ENCODE data around the gene VIT.

Gene VIT

GRCh38 chr2:36834203-36834602 lies 137.7 kb downstream of the VIT start:
- H3K36me3 ChIP-seq (ENCODE audit: insufficient read depth, low read length) = no peaks in the 10 kb centered on the region
- TF ChIP-seq CTCF (conservative IDR thresholded peaks at IDR 0.05; ENCODE audit: low read length) = no peak
- TF ChIP-seq EZH2phosphoT487 (IDR thresholded peaks at IDR 0.05; ENCODE audit: borderline replicate concordance) = no peak
- no peak overlapping the region for H2AFZ ChIP-seq (ENCODE audit: low read length)
- H3K9me3 ChIP-seq (ENCODE audit: insufficient read depth, low read depth, low read length) = no peaks in the 10 kb centered on the region
- H3K9ac ChIP-seq (ENCODE audit: low read depth, low read length, poor library complexity, severe bottlenecking) = no peak overlapping the region
- H3K79me2 ChIP-seq (ENCODE audit: insufficient read depth, low read length) = no peaks in the 10 kb centered on the region
- no peaks in the 10 kb centered on the region for H3K27me3 ChIP-seq (ENCODE audit: insufficient read depth, low read length, poor library complexity, severe bottlenecking)
- no peak overlapping the region for H3K4me2 ChIP-seq (ENCODE audit: low read depth, low read length, poor library complexity, severe bottlenecking)
- peaks cover 4% of the 10 kb centered on the region for H3K4me1 ChIP-seq (ENCODE audit: insufficient read depth, low read length, poor library complexity, severe bottlenecking)
- no peaks in the 10 kb centered on the region for H4K20me1 ChIP-seq (ENCODE audit: insufficient read depth, low read length, poor library complexity, severe bottlenecking)
- no peaks in the 10 kb centered on the region for H3K9me2 ChIP-seq (replicated peaks; ENCODE audit: low read depth, low read length)
- H3K4me3 ChIP-seq (ENCODE audit: low read length, poor library complexity, severe bottlenecking) = no peak overlapping the region
- H3F3A ChIP-seq (ENCODE audit: low read depth) = no peaks in the 10 kb centered on the region

GRCh38 chr2:36834731-36835524 lies 138.4 kb downstream of the VIT start:
- Histone ChIP-seq H3K4me2 (ENCODE audit: low read depth, low read length, poor library complexity, severe bottlenecking) (no peak overlapping the region), H3K27me3 (ENCODE audit: insufficient read depth, low read length, poor library complexity, severe bottlenecking) (no peaks in the 10 kb centered on the region), H3F3A (ENCODE audit: low read depth) (no peaks in the 10 kb centered on the region), H3K9me3 (ENCODE audit: insufficient read depth, low read depth, low read length) (no peaks in the 10 kb centered on the region), H3K79me2 (ENCODE audit: insufficient read depth, low read length) (no peaks in the 10 kb centered on the region), H3K4me3 (ENCODE audit: low read length, poor library complexity, severe bottlenecking) (no peak overlapping the region), H3K9me2 (replicated peaks; ENCODE audit: low read depth, low read length) (no peaks in the 10 kb centered on the region), H4K20me1 (ENCODE audit: insufficient read depth, low read length, poor library complexity, severe bottlenecking) (no peaks in the 10 kb centered on the region), H2AFZ (ENCODE audit: low read length) (no peak overlapping the region), H3K36me3 (ENCODE audit: insufficient read depth, low read length) (no peaks in the 10 kb centered on the region), H3K4me1 (ENCODE audit: insufficient read depth, low read length, poor library complexity, severe bottlenecking) (peaks cover 4% of the 10 kb centered on the region), H3K9ac (ENCODE audit: low read depth, low read length, poor library complexity, severe bottlenecking) (no peak overlapping the region)
- TF ChIP-seq CTCF (conservative IDR thresholded peaks at IDR 0.05; ENCODE audit: low read length) = no peak
- TF ChIP-seq EZH2phosphoT487 (IDR thresholded peaks at IDR 0.05; ENCODE audit: borderline replicate concordance) = no peak

GRCh38 chr2:36839976-36840617 lies 143.6 kb downstream of the VIT start:
- H3K4me2 ChIP-seq (ENCODE audit: low read depth, low read length, poor library complexity, severe bottlenecking) = no peak overlapping the region
- H3K4me1 ChIP-seq (ENCODE audit: insufficient read depth, low read length, poor library complexity, severe bottlenecking) = peaks cover 4% of the 10 kb centered on the region
- H3K27me3 ChIP-seq (ENCODE audit: insufficient read depth, low read length, poor library complexity, severe bottlenecking) = no peaks in the 10 kb centered on the region
- no peaks in the 10 kb centered on the region for H3K79me2 ChIP-seq (ENCODE audit: insufficient read depth, low read length)
- no peaks in the 10 kb centered on the region for H3K9me2 ChIP-seq (replicated peaks; ENCODE audit: low read depth, low read length)
- H3K36me3 ChIP-seq (ENCODE audit: insufficient read depth, low read length) = no peaks in the 10 kb centered on the region; the same call in 1 of the 2 replicates
- no peaks in the 10 kb centered on the region for H3F3A ChIP-seq (ENCODE audit: low read depth)
- no peaks in the 10 kb centered on the region for H3K9me3 ChIP-seq (ENCODE audit: insufficient read depth, low read depth, low read length)
- TF ChIP-seq CTCF (conservative IDR thresholded peaks at IDR 0.05; ENCODE audit: low read length) (no peak), EZH2phosphoT487 (IDR thresholded peaks at IDR 0.05; ENCODE audit: borderline replicate concordance) (no peak)
- H3K9ac ChIP-seq (ENCODE audit: low read depth, low read length, poor library complexity, severe bottlenecking) = no peak overlapping the region
- no peaks in the 10 kb centered on the region for H4K20me1 ChIP-seq (ENCODE audit: insufficient read depth, low read length, poor library complexity, severe bottlenecking)
- no peak overlapping the region for H3K4me3 ChIP-seq (ENCODE audit: low read length, poor library complexity, severe bottlenecking)
- no peak overlapping the region for H2AFZ ChIP-seq (ENCODE audit: low read length)

All from Loucy (cell line).